ENCODE results near the gene RGS5.

The RGS5 gene

GRCh38 chr1:163182330-163182949, 20.3 kb downstream of the RGS5 start:
- no peak for DNase-seq (ENCODE audit: low read depth)

GRCh38 chr1:163178628-163179027, 24.1 kb downstream of the RGS5 start:
- DNase-seq (ENCODE audit: low read depth): no peak

- DNase-seq (ENCODE audit: low read depth): no peak
These were observed 25.9 kb downstream of the RGS5 start for GRCh38 chr1:163176797-163177196.

- DNase-seq (ENCODE audit: low read depth): no peak
These were observed 27.9 kb downstream of the RGS5 start for GRCh38 chr1:163174524-163175437.

- DNase-seq (ENCODE audit: low read depth): no peak
These were observed 29.6 kb downstream of the RGS5 start for GRCh38 chr1:163173121-163173520.

GRCh38 chr1:163172596-163172995, 30.1 kb downstream of the RGS5 start:
- DNase-seq (ENCODE audit: low read depth): no peak

GRCh38 chr1:163171826-163172225, 30.9 kb downstream of the RGS5 start:
- DNase-seq (ENCODE audit: low read depth): no peak

GRCh38 chr1:163170975-163171676, 31.6 kb downstream of the RGS5 start:
- DNase-seq (ENCODE audit: low read depth): no peak

- DNase-seq (ENCODE audit: low read depth): no peak
These were observed 32.4 kb downstream of the RGS5 start for GRCh38 chr1:163170331-163170730.

GRCh38 chr1:163169553-163169952, 33.2 kb downstream of the RGS5 start:
- DNase-seq (ENCODE audit: low read depth): no peak

GRCh38 chr1:163168053-163168452, 34.7 kb downstream of the RGS5 start:
- DNase-seq (ENCODE audit: low read depth): no peak

- no peak for DNase-seq (ENCODE audit: low read depth)
These were observed 35.7 kb downstream of the RGS5 start for GRCh38 chr1:163166886-163167555.

GRCh38 chr1:163165119-163165518, 37.6 kb downstream of the RGS5 start:
- no peak for DNase-seq (ENCODE audit: low read depth)

GRCh38 chr1:163163881-163164582, 38.7 kb downstream of the RGS5 start:
- no peak for DNase-seq (ENCODE audit: low read depth)

- DNase-seq (ENCODE audit: low read depth): no peak
These were observed 39.6 kb downstream of the RGS5 start for GRCh38 chr1:163163163-163163562.

GRCh38 chr1:163162381-163162914, 40.3 kb downstream of the RGS5 start:
- no peak for DNase-seq (ENCODE audit: low read depth)

GRCh38 chr1:163161841-163162240, 40.9 kb downstream of the RGS5 start:
- DNase-seq (ENCODE audit: low read depth): no peak

- no peak for DNase-seq (ENCODE audit: low read depth)
These were observed 41.4 kb downstream of the RGS5 start for GRCh38 chr1:163161337-163161736.

- DNase-seq (ENCODE audit: low read depth): no peak
These were observed 47.1 kb downstream of the RGS5 start for GRCh38 chr1:163155606-163156005.

GRCh38 chr1:163148911-163149310, 53.8 kb downstream of the RGS5 start:
- DNase-seq (ENCODE audit: low read depth): no peak

GRCh38 chr1:163147019-163147418, 55.7 kb downstream of the RGS5 start:
- DNase-seq (ENCODE audit: low read depth): no peak

Measured in stimulated activated CD8-positive, alpha-beta memory T cell treated with anti-CD3 and anti-CD28 coated beads, Interleukin-15, amount 100 ng/mL, for 24 hours (primary cell).